ENCODE measurements around the gene AKAP6. TPM values are rescaled to one million over a fixed set of nuclear protein-coding genes. Genes with fewer than 3 reads are reported as not detected.

The AKAP6 gene
- total RNA-seq, 1 experiment from 2014 or later = 2.8 TPM

DNA sequence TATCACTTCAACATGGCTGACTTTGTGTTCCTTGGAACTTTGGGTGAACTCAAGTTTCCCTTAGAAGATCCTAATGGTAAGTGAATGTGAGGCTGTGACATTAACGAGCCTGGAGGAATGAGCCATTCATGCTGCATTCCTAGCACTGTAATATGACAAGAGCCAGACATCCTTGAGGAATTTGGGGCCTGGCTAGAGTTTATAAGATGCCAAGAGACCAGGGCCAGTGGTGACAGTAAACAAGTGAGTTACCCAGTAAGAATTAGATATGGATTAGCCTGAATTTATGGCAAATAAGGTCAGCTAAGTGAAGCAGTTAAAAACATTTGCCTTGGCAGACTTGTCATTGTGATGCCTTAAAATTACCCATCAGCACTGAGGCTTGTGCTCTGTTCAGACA, 232.4 kb downstream of the AKAP6 start:
- H3K27ac Mint-ChIP-seq (ENCODE audit: unreplicated experiment) = no peak overlapping the region
- intact Hi-C loops (cut with micrococcal nuclease; ENCODE audit: unreplicated experiment) = loop anchor here (2.0 to 10.0 kb wide), 2 partner anchors 303 to 1047 kb away; no protein-coding TSS in a partner anchor
- H3K36me3 Mint-ChIP-seq (ENCODE audit: insufficient read depth, unreplicated experiment) = no peaks in the 10 kb centered on the region
- CTCF ChIA-PET = no interaction called here
- BruUV-seq (replicated peaks) = no TSS peak
- no peaks in the 10 kb centered on the region for H3K27me3 Mint-ChIP-seq (ENCODE audit: unreplicated experiment)
- no peak for DNase-seq
- no peaks in the 10 kb centered on the region for H3K9me3 Mint-ChIP-seq (ENCODE audit: low read depth, unreplicated experiment)
- TF ChIP-seq, protein P1, sequence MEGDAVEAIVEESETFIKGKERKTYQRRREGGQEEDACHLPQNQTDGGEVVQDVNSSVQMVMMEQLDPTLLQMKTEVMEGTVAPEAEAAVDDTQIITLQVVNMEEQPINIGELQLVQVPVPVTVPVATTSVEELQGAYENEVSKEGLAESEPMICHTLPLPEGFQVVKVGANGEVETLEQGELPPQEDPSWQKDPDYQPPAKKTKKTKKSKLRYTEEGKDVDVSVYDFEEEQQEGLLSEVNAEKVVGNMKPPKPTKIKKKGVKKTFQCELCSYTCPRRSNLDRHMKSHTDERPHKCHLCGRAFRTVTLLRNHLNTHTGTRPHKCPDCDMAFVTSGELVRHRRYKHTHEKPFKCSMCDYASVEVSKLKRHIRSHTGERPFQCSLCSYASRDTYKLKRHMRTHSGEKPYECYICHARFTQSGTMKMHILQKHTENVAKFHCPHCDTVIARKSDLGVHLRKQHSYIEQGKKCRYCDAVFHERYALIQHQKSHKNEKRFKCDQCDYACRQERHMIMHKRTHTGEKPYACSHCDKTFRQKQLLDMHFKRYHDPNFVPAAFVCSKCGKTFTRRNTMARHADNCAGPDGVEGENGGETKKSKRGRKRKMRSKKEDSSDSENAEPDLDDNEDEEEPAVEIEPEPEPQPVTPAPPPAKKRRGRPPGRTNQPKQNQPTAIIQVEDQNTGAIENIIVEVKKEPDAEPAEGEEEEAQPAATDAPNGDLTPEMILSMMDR (IDR thresholded peaks at IDR 0.05; ENCODE audit: unreplicated experiment) = no peak
- no peaks in the 10 kb centered on the region for H3K4me1 Mint-ChIP-seq (ENCODE audit: low read depth, unreplicated experiment)
- H3K4me3 Mint-ChIP-seq (ENCODE audit: low read depth, unreplicated experiment) = no peak overlapping the region

DNA sequence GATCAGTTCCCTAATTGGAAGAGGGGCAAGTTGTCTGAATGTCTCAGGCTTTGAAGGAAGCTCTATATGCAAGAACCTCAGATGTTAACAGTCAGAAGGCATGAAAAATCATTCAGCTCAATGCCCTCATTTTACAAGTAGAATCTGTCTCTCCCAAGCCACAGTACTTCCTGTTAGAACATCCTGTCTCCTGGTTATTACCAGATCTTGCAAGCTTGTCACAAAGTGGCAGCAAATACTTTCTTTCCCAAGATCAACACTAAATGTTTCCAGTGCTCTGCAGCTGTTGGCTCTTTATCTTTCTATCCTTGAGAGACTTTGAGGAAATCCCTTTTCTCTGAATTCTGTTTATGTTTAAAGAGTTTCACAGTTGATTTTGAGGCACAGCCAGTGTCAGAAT, 235.5 kb downstream of the AKAP6 start:
- CTCF ChIA-PET = no interaction called here
- Mint-ChIP-seq H3K27me3 (ENCODE audit: unreplicated experiment) (no peaks in the 10 kb centered on the region), H3K9me3 (ENCODE audit: low read depth, unreplicated experiment) (no peaks in the 10 kb centered on the region), H3K4me1 (ENCODE audit: low read depth, unreplicated experiment) (no peaks in the 10 kb centered on the region), H3K36me3 (ENCODE audit: insufficient read depth, unreplicated experiment) (no peaks in the 10 kb centered on the region), H3K27ac (ENCODE audit: unreplicated experiment) (no peak overlapping the region), H3K4me3 (ENCODE audit: low read depth, unreplicated experiment) (no peak overlapping the region)
- TF ChIP-seq, protein P1 (IDR thresholded peaks at IDR 0.05; ENCODE audit: unreplicated experiment) = no peak
- DNase-seq = no peak
- intact Hi-C loops (cut with micrococcal nuclease; ENCODE audit: unreplicated experiment) = loop anchor here (10.0 kb wide), 1 partner anchor 1050 kb away; no protein-coding TSS in a partner anchor
- BruUV-seq (replicated peaks) = no TSS peak

DNA sequence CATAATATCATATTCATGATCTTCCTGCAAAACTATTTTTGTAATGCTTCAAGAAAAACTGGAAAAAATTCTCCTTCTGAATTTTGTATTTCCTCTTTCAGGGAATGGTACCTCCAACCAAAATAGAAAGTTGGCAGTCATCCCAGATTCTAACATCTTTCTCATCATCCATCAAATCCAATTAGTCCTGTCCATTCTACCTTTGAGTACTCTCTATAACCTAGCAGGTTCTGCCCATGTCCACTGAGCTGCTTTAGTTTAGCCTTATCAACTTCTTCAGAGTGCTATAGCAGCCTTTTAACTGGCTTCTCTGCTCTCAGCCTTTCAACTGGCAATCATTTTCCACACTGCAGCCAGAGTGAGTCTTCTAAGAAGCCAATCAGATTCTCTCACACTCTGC, 236.2 kb downstream of the AKAP6 start:
- intact Hi-C loops (cut with micrococcal nuclease; ENCODE audit: unreplicated experiment) = loop anchor here (10.0 kb wide), 1 partner anchor 1050 kb away; no protein-coding TSS in a partner anchor
- H3K4me1 Mint-ChIP-seq (ENCODE audit: low read depth, unreplicated experiment) = no peaks in the 10 kb centered on the region
- H3K27me3 Mint-ChIP-seq (ENCODE audit: unreplicated experiment) = no peaks in the 10 kb centered on the region
- no peak overlapping the region for H3K27ac Mint-ChIP-seq (ENCODE audit: unreplicated experiment)
- H3K4me3 Mint-ChIP-seq (ENCODE audit: low read depth, unreplicated experiment) = no peak overlapping the region
- no peaks in the 10 kb centered on the region for H3K36me3 Mint-ChIP-seq (ENCODE audit: insufficient read depth, unreplicated experiment)
- no TSS peak for BruUV-seq (replicated peaks)
- CTCF ChIA-PET = no interaction called here
- no peaks in the 10 kb centered on the region for H3K9me3 Mint-ChIP-seq (ENCODE audit: low read depth, unreplicated experiment)
- TF ChIP-seq, protein P1 (IDR thresholded peaks at IDR 0.05; ENCODE audit: unreplicated experiment) = no peak
- DNase-seq = no peak

DNA sequence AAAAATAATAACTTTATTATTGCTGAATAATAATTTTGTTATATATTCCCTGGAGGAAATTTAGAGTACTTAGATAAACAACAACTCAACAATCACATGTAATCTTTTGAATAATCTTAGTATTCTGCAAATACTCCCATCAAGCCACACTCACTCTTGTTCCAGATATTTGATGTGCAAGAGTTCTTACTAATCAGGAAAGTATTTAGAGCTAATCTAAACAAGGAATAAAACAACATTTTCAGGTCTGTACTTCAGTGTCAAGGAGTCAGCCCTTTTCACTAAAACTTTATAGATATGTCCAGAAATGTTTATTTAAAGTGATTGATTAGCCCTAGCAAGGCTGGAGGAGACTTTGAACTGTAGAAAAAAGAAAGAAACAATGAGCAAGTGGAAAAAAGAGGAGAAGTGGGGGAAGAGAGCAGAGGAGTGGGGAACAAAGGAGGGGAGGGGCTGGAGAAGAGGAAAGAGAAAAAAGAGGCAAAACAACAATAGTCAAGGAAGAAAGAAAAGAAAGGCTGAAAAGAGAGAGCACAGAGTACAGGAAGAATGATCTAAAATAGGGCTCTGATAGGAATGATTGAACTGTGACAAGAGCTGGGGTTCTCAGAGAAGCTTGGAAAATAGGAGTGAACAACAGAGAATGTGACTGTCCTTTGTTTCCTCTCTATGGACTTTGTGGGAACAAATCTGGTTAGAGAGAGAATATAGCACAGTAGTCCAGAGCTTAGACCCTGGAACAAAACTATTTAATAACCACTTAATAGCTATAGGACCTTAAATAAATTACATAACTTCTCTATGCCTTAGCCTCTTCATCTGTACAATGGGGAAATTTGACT, 238.7 kb downstream of the AKAP6 start:
- intact Hi-C loops (cut with micrococcal nuclease; ENCODE audit: unreplicated experiment) = loop anchor here (10.0 kb wide), 1 partner anchor 1053 kb away; no protein-coding TSS in a partner anchor
- CTCF ChIA-PET = no interaction called here
- H3K4me3 Mint-ChIP-seq (ENCODE audit: low read depth, unreplicated experiment) = no peak overlapping the region
- H3K27me3 Mint-ChIP-seq (ENCODE audit: unreplicated experiment) = no peaks in the 10 kb centered on the region
- no peak for DNase-seq
- TF ChIP-seq, protein P1 (IDR thresholded peaks at IDR 0.05; ENCODE audit: unreplicated experiment) = no peak
- H3K36me3 Mint-ChIP-seq (ENCODE audit: insufficient read depth, unreplicated experiment) = no peaks in the 10 kb centered on the region
- BruUV-seq (replicated peaks) = no TSS peak
- H3K27ac Mint-ChIP-seq (ENCODE audit: unreplicated experiment) = no peak overlapping the region
- H3K4me1 Mint-ChIP-seq (ENCODE audit: low read depth, unreplicated experiment) = peaks cover 6% of the 10 kb centered on the region
- H3K9me3 Mint-ChIP-seq (ENCODE audit: low read depth, unreplicated experiment) = no peaks in the 10 kb centered on the region
